Placental epithelial cell (primary cell): ENCODE measurements around the gene GNAQ. TPM values are rescaled to one million over a fixed set of nuclear protein-coding genes. Genes with fewer than 3 reads are reported as not detected.

Experiments
- total RNA-seq: library from RNA; depleted of rRNA; stranded (reverse); fragments of >200 nt; gene quantifications from 2 replicates; pipeline ENCODE4 v1.2.3, GENCODE V29; 2012

Gene GNAQ
- 90.7 and 116 TPM in 2 replicates for total RNA-seq

DNA sequence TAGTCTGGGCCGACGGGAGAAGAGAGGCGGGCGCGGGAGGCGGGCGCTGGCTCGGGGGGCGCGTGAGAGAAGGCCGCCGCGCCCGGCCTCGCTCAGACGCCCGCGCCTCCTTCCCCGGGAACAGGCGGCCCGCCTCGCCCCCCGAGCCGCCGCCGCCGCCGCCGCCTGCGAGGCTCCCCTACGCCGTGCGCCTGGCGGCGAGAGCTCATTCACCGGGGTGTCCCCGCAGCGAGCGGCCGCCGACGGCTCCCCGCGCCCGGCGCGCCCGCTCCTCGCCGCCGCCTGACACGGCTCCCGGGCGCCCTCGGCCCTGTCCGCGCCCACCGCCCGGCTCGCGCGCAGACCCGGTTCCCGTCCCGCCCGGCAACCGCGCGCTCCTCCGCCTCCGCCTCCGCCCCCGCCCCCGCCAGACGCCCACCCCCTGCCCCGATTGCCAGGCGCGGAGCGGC, at the start of gene GNAQ:
GNAQ (minus strand) TSS at position 368 of the 449 bp plus-strand sequence. CDS start 576 bp downstream, outside the sequence.

Other genes with a start within 250 kb of the GNAQ start
- gene CEP78, start 204.3 kb upstream of the GNAQ start, total RNA-seq, result 9.0 and 14.3 TPM in 2 replicates